GM12801 (cell line): ENCODE results near the gene FADS6.

Experiments
- TF ChIP-seq, protein P1 (sequence below): IDR thresholded peaks from one replicate; pipeline ENCODE4 v1.5.1; 2011; ENCODE audit warnings: control low read depth; ENCODE audit not compliant: insufficient read length; ENCODE audit errors: extremely low read depth

Gene FADS6

DNA sequence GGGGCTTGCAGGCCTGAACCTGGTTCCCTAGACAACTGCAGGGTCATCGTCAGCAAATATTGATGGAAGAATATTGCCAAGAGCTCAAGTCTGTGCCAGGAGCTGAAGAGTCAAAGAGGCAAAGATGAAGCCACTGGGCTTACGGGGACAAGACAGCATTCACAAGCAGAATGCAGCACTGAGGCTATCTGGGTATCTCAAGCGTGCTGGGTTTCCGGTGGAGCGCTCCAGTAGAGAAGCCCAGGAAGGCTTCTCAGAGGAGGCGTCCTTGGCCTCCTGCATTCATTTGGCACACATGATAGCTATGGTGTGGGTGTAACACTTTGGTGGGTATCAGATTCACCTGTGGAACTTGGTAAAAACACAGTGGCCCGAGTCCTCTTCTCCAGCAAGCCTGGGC, 2.9 kb downstream of the FADS6 start:
- TF ChIP-seq, protein P1, sequence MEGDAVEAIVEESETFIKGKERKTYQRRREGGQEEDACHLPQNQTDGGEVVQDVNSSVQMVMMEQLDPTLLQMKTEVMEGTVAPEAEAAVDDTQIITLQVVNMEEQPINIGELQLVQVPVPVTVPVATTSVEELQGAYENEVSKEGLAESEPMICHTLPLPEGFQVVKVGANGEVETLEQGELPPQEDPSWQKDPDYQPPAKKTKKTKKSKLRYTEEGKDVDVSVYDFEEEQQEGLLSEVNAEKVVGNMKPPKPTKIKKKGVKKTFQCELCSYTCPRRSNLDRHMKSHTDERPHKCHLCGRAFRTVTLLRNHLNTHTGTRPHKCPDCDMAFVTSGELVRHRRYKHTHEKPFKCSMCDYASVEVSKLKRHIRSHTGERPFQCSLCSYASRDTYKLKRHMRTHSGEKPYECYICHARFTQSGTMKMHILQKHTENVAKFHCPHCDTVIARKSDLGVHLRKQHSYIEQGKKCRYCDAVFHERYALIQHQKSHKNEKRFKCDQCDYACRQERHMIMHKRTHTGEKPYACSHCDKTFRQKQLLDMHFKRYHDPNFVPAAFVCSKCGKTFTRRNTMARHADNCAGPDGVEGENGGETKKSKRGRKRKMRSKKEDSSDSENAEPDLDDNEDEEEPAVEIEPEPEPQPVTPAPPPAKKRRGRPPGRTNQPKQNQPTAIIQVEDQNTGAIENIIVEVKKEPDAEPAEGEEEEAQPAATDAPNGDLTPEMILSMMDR = no peak

DNA sequence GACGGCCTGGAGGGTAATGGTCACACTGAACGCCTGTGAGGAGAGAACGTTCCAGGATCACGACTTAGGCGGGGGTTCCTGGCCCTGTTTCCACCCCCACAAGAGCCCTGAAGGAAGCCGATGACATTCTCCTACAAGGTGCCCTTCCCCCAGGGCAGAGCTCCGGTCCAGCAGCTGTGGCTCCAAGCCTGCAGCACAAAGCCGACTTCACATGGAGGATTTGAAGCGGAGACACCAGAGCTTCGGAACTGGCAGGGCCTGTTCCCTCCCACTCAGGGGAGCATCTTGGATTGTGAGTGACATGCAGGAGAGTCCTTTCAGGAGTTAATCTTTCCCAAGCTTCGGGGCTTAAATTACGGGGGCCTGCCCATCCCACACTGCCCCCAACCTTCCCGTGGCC, 5.0 kb downstream of the FADS6 start:
- TF ChIP-seq, protein P1 = no peak

DNA sequence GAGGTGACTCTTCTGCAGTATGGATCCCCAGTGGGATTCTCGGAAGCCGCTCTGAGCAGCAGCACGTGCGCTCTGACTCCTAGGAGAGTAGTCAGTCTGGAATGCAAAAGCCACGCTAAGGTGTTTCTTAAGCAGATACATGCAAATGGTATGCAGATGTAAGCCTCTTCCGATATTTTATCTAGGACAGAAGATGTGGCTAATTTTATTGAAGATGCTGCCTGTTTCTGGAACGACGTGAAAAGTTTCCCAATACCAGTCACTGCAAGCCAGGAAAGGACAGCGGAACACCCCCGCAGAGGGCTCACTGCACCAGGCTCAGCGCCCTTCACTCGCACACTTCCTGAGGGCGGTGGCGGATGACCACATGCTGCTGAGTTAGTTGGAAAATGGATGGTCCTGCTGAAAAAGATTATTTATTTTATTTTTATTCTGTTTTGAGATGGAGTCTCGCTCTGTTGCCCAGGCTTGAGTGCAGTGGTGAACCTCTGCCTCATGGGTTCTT, 10.1 kb downstream of the FADS6 start:
- TF ChIP-seq, protein P1 = no peak

DNA sequence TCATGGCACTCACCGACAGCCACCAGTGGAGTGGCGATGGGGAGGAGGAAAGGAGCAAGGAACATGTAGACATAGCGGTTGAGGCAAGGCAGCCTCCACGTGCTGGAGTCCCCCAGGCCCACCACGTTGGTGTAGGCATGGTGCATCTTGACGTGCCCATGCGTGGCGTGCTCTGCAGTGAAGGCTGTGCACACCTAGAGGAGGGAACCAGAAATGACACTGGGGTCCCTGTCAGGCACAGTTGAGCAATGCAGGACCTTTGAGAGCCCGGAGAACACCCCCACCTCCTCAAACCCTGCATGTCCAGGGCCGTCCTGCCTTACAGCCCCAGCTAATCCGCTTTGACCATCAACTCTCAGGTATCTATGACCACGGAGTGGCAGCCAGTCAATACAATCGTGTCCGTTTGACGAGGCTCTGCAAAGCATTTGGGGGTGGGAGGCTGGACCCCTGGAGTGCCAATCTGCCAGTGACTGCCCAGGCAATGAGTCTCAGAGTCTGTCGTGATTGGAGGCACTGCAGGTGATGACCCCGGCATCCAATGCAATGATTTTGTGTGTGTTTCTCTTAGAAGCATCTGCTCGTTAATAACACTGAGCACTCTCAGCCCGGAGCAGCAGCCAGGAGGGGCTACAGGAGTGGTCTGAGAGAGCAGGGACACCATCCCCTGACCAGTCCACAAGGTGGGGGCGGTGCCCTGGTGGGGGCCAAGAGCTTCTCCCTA, 10.8 kb downstream of the FADS6 start:
- TF ChIP-seq, protein P1 = no peak

DNA sequence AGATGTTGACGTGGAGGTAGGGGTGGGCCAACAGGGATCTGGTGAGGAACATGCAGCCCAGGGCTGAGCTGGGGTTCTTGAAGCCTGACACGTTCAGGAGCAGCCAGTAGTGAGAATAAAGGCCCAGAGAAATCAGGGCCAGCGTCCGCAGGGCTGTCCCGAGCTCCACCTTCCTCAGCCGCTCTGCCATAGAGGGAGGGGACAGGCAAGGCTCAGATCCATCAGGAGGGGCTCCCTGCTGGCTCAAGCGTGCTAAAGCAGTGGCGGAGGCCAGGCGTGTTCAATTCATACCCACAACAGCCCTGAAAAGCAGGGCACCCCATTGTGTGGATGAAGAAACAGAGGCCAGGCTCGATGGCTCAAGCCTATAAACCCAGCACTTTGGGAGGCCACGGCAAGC, 12.4 kb downstream of the FADS6 start:
- TF ChIP-seq, protein P1 = no peak

DNA sequence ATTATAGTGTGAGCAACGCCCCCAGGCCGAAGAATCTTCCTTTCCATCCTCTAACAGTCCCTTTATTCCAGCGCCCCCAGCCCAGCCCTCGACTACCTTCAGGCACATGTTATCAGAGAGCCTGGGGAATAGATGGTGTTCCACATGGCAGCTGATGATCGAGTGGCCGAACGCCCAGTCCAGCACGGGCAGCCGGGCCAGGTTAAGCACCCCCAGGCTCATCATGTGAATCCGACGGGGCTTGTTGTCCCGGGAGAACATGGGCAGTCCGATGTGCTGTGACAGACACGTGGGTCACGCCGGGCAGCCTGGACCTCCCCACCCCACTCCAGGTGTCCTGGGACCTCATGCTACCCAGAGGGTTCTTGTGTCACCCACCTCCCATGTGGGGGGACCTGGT, 14.1 kb downstream of the FADS6 start:
- TF ChIP-seq, protein P1 = no peak

DNA sequence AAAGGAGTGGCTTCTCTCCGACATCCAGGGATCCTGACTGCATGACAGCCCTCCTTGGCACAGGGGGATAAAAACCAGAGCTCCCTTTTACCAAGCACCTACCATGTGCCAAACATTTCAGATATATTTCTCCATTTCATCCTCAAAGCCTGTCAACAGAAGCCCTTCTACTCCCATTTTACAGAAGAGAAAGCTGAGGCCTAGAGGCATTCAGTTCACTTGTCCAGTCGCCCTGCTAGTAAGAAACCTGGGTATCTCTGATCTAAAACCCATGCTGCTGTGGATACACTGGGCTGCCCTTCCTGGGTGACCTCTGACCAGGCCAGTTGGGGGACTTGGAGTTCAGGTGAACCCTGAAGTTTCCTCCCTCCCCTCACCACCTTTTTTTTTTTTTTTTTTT, 14.8 kb downstream of the FADS6 start:
- TF ChIP-seq, protein P1 = no peak
